Measurements from ENCODE around the gene ZIC2. TPM values are rescaled to one million over a fixed set of nuclear protein-coding genes. Genes with fewer than 3 reads are reported as not detected.

The ZIC2 gene
- total RNA-seq, 2 experiments from 2014 or later: not detected

DNA sequence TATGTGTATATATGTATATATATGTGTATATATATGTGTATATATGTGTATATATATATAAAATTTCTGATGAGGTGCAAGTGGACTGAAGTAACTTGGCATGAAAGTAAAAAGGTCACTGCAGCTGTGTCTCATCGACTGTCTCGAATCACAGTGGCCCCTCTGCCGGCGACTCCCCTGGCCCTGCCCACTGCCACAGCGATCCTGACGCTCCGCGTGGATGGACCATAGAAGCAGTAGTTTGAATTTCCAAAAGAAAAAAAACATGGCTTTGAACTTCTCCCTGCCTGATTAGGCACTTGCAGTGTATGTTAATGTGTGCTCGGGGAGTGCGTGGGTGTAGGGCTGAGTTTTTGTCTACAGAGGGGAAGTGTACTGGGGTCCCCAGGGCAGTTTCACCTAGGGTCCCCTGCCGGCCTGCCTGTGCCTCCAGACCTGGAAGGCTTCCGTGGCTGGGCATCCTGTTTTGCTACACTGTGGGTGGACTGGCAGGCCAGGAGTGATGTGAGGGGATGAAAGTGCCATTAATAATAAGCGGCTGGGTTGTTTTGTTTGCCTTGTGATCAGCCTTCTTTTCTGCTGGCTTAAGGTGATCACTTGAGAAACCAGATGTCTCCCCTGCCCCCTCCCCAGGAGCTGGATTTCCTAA is 20.8 kb upstream of the ZIC2 start:
- DNase-seq (peak; percentile 6), ATAC-seq (no peak)
- no peak overlapping the region for H3K4me3 Mint-ChIP-seq
- intact Hi-C loops (cut with DNase I, micrococcal nuclease): loop anchor here in 1 of 2 experiments (2.0 kb wide), 1 partner anchor 66 kb away; no protein-coding TSS in a partner anchor
- H3K4me1 Mint-ChIP-seq: peaks cover 27% of the 10 kb centered on the region
- no peak overlapping the region for H3K27ac Mint-ChIP-seq
- H3K36me3 Mint-ChIP-seq (ENCODE audit: low read depth): no peaks in the 10 kb centered on the region
- H3K9me3 Mint-ChIP-seq (ENCODE audit: low read depth): no peaks in the 10 kb centered on the region
- ChIA-PET CTCF (interaction anchor here (1.1 kb wide), 1 partner anchor 14 kb away, joined by 5 read pairs; no protein-coding TSS in a partner anchor), POLR2A (no interaction called here)
- peaks cover 72% of the 10 kb centered on the region for H3K27me3 Mint-ChIP-seq

DNA sequence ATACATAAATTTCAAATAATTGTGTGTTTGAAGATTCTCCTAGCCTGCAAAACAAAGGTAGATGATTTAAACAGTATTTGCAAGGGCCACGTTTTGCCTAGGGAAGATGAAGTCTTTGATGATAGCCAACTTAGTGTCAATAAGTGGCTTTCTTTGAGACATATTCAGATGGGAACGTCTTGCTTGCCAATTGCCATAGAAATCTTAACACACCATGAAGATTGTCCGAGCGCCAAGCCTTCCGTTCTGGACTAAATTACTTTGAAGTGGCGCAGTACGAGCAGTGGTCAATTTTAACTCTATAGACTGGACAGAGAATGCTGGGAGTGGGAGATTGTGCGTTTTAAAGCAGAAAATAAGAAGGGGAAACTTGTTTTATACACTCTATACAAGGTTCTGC is 19.9 kb upstream of the ZIC2 start:
- intact Hi-C loops (cut with DNase I, micrococcal nuclease): loop anchor here in 1 of 2 experiments (2.0 kb wide), 1 partner anchor 67 kb away; no protein-coding TSS in a partner anchor
- Mint-ChIP-seq H3K4me3 (no peak overlapping the region), H3K4me1 (peaks cover 22% of the 10 kb centered on the region), H3K9me3 (ENCODE audit: low read depth) (no peaks in the 10 kb centered on the region), H3K36me3 (ENCODE audit: low read depth) (no peaks in the 10 kb centered on the region), H3K27ac (no peak overlapping the region), H3K27me3 (peaks cover 73% of the 10 kb centered on the region)
- ATAC-seq (no peak), DNase-seq (no peak)
- CTCF ChIA-PET: interaction anchor here (0.6 to 0.7 kb wide), 2 partner anchors 20 to 441 kb away, joined by 3 to 4 read pairs; partner anchors contain the start of gene ZIC2
- POLR2A ChIA-PET: no interaction called here

DNA sequence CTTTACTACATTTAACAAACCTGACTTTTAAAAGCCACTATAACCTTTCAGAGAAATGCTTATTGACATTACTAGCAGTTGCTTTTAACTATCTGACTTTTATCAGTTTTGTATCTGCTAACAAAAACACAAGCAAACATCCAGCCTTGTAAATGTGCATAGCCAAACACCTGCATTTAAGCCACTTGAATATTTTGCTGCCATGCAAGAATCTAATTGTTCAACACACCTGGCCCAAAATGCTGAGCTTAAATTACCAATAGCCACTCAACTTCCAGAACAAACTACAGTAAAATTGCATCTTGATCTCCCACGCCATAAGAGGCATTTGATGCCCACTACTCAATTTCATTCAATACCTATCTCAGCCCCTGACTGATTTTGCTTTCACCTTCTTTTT is 19.3 kb upstream of the ZIC2 start:
- ATAC-seq (no peak), DNase-seq (no peak)
- Mint-ChIP-seq H3K36me3 (ENCODE audit: low read depth) (no peaks in the 10 kb centered on the region), H3K4me1 (peaks cover 16% of the 10 kb centered on the region), H3K9me3 (ENCODE audit: low read depth) (no peaks in the 10 kb centered on the region), H3K27me3 (peaks cover 70% of the 10 kb centered on the region), H3K27ac (no peak overlapping the region), H3K4me3 (no peak overlapping the region)
- POLR2A ChIA-PET: no interaction called here
- CTCF ChIA-PET: interaction anchor here (0.6 to 0.9 kb wide), 2 partner anchors 305 to 440 kb away, joined by 3 read pairs; no protein-coding TSS in a partner anchor
- intact Hi-C loops (cut with DNase I, micrococcal nuclease): no loop called here

DNA sequence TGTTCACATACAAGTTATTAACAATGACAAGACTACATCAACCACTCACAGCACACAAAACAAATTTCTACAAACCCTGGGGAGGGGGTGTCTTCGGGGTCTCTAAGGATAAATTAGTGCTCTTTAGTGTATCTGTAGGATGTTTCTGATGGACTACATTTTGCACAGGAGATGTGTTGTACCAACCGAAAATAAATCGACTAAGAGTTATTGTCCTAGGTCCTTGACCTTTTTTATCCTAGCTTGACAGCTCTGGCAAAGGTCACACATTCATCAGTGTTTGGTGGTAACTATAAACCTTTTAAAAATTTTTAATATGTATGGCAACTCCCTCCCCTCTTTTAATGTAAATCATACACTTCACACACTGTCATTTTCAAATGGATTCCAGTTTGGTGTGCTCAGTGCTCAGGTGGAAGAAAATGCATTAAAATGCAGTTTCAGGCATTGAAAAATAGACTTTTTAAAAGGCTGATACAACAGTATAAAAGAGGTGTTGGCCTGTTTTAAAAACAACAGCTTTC is 17.7 kb upstream of the ZIC2 start:
- DNase-seq (no peak), ATAC-seq (no peak)
- intact Hi-C loops (cut with DNase I, micrococcal nuclease): no loop called here
- ChIA-PET POLR2A (no interaction called here), CTCF (interaction anchor here (0.6 to 1.5 kb wide), 2 partner anchors 10 to 18 kb away, joined by 3 read pairs; partner anchors contain the start of gene ZIC2)
- Mint-ChIP-seq H3K4me3 (no peak overlapping the region), H3K4me1 (peaks cover 14% of the 10 kb centered on the region), H3K27me3 (peaks cover 63% of the 10 kb centered on the region), H3K27ac (no peak overlapping the region), H3K9me3 (ENCODE audit: low read depth) (no peaks in the 10 kb centered on the region), H3K36me3 (ENCODE audit: low read depth) (peaks cover 2% of the 10 kb centered on the region)

DNA sequence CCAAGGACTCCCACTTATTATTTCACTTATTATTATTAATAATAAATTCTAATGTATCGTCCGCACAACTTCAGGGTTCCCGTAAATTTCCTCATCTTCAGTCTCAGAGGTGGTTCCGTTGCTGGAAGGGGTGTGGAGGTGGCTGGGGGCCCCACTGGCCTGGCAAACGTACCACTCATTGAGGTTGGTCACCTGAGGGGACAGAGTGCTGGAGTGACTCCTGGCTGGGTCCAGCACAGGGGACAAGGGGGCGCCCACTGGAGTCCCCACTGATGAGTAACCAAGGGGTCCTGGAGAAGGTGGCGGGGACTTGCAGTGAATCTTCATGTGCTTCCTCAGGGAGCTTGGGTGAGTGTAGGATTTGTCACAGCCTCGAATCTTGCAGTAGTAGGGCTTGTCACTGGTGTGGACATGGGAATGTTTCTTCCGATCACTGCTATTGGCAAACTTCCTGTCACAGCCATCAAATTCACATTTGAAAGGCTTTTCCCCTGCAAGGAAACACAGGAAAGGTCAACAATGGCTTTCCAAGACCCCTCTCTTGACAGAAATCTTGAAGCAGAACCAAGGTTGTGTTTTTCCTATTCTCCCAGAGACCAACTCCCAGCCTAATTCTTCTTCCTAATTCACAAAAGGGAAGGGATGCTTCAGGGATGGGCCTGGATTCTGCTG is 16.1 kb upstream of the ZIC2 start:
- no peak for DNase-seq
- no peak overlapping the region for H3K27ac Mint-ChIP-seq
- POLR2A ChIA-PET: no interaction called here
- no peak overlapping the region for H3K4me3 Mint-ChIP-seq
- peaks cover 62% of the 10 kb centered on the region for H3K27me3 Mint-ChIP-seq
- H3K36me3 Mint-ChIP-seq (ENCODE audit: low read depth): peaks cover 7% of the 10 kb centered on the region
- ATAC-seq: no peak
- H3K4me1 Mint-ChIP-seq: peaks cover 17% of the 10 kb centered on the region
- CTCF ChIA-PET: interaction anchor here (0.7 kb wide), 1 partner anchor 44 kb away, joined by 3 read pairs; no protein-coding TSS in a partner anchor
- intact Hi-C loops (cut with DNase I, micrococcal nuclease): no loop called here
- H3K9me3 Mint-ChIP-seq (ENCODE audit: low read depth): no peaks in the 10 kb centered on the region

- intact Hi-C loops (cut with DNase I, micrococcal nuclease): no loop called here
- Mint-ChIP-seq H3K27me3 (peaks cover 55% of the 10 kb centered on the region), H3K27ac (no peak overlapping the region), H3K4me3 (no peak overlapping the region), H3K9me3 (ENCODE audit: low read depth) (no peaks in the 10 kb centered on the region), H3K36me3 (ENCODE audit: low read depth) (peaks cover 7% of the 10 kb centered on the region), H3K4me1 (peaks cover 17% of the 10 kb centered on the region)
- ChIA-PET CTCF (interaction anchor here (0.7 to 1.8 kb wide), 2 partner anchors 43 to 309 kb away, joined by 3 to 10 read pairs; no protein-coding TSS in a partner anchor), POLR2A (no interaction called here)
- no peak for ATAC-seq
- DNase-seq: no peak
Observed at GRCh38 chr13:99966064-99966805, 15.3 kb upstream of the ZIC2 start.

DNA sequence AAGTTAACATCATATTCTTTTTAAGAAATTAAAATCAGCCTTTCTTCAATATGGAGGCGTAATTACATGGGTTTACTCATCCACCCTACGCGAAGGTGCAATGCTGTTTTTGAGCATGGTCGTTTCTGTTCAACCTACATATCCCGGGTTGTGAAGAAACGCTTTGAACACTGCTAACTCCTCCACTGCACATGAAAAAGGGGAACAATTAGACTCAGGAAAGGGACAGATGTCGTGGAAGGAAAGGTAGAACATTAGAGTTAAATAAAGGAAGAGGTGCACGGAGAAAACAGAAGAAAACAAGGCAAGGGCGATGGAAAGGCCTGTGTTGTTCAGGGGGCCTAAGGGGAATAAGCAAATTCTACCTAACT is 14.1 kb upstream of the ZIC2 start:
- no peaks in the 10 kb centered on the region for H3K9me3 Mint-ChIP-seq (ENCODE audit: low read depth)
- POLR2A ChIA-PET: no interaction called here
- peaks cover 54% of the 10 kb centered on the region for H3K27me3 Mint-ChIP-seq
- intact Hi-C loops (cut with DNase I, micrococcal nuclease): loop anchor here (1.0 kb wide), 1 partner anchor 8 kb away; no protein-coding TSS in a partner anchor
- ATAC-seq (no peak), DNase-seq (no peak)
- peaks cover 7% of the 10 kb centered on the region for H3K36me3 Mint-ChIP-seq (ENCODE audit: low read depth)
- no peak overlapping the region for H3K27ac Mint-ChIP-seq
- peaks cover 17% of the 10 kb centered on the region for H3K4me1 Mint-ChIP-seq
- H3K4me3 Mint-ChIP-seq: peak overlapping the region; percentile 16
- CTCF ChIA-PET: interaction anchor here (0.6 to 1.8 kb wide), 2 partner anchors 311 to 423 kb away, joined by 3 to 10 read pairs; no protein-coding TSS in a partner anchor

DNA sequence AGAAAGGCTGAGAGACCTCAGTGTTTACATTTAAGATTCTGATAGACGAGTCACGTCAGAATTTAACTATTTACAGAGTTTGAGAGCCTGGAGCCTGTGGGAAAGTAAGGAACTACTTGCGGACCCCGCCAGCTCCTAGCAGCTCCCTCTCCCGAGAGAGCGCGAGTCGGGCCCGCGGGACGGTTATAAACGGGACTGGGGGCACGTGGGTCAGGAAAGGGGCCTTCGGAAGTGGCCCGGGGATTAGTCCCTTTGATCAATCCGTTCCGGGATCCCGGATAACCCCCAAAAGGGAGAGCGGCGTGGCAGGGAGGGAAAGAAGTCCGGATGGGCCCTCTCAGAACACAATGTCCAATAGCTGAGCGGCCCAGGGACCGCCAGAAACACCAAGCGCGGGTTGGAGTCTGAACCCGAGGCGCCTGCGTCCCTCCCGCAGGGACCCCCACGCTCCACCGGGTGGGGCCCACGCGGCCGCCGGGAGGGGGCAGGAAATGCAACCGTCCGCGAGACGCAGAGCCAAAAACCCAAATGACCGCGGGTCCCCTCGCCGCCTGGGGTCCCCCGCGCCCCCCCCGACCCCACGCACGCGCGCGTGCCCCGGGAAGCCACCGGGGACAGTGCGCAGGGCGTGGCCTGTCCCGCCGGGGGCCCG is 13.6 kb upstream of the ZIC2 start:
- Mint-ChIP-seq H3K27me3 (peaks cover 52% of the 10 kb centered on the region), H3K36me3 (ENCODE audit: low read depth) (peaks cover 7% of the 10 kb centered on the region), H3K4me1 (peaks cover 17% of the 10 kb centered on the region), H3K27ac (no peak overlapping the region), H3K4me3 (no peak overlapping the region), H3K9me3 (ENCODE audit: low read depth) (no peaks in the 10 kb centered on the region)
- DNase-seq (no peak), ATAC-seq (no peak)
- CTCF ChIA-PET: interaction anchor here (1.8 kb wide), 1 partner anchor 311 kb away, joined by 10 read pairs; no protein-coding TSS in a partner anchor
- POLR2A ChIA-PET: no interaction called here
- intact Hi-C loops (cut with DNase I, micrococcal nuclease): loop anchor here (1.0 to 2.0 kb wide), 2 partner anchors 9 to 15 kb away; no protein-coding TSS in a partner anchor

GRCh38 chr13:99968521-99969452 is 12.8 kb upstream of the ZIC2 start:
- ATAC-seq (no peak), DNase-seq (no peak)
- H3K4me1 Mint-ChIP-seq: peaks cover 17% of the 10 kb centered on the region
- intact Hi-C loops (cut with DNase I, micrococcal nuclease): loop anchor here in 1 of 2 experiments (2.0 kb wide), 1 partner anchor 14 kb away; no protein-coding TSS in a partner anchor
- H3K27me3 Mint-ChIP-seq: peaks cover 57% of the 10 kb centered on the region
- peak overlapping the region; percentile 69 for H3K4me3 Mint-ChIP-seq
- POLR2A ChIA-PET: no interaction called here
- H3K36me3 Mint-ChIP-seq (ENCODE audit: low read depth): peaks cover 7% of the 10 kb centered on the region
- CTCF ChIA-PET: no interaction called here
- peak overlapping the region; percentile 65 for H3K27ac Mint-ChIP-seq
- peaks cover 4% of the 10 kb centered on the region for H3K9me3 Mint-ChIP-seq (ENCODE audit: low read depth)

DNA sequence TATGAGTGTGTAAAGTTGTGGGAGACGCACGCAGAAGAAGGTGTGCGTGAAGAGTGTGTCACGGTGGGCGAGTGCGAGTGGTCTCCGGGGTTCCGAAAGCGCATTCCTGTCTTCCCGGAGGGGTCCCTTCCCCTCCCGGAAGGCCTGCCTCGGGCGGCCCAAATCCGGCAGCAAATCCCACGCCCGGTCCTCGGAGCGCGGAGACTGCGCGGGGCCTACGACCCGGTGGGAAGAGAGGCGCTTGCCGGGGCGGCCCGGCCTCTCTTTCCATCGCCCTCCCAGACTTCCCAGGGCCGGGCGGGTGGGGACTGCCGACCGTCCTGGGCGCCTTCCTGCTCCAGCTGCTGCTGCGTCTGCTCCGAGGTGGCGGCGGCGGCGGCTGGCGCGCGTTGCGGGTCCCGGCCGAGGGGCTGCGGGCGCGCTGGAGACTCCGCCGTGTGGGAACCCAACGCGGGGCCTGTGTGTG is 12.1 kb upstream of the ZIC2 start:
- Mint-ChIP-seq H3K4me1 (peaks cover 17% of the 10 kb centered on the region), H3K36me3 (ENCODE audit: low read depth) (peaks cover 7% of the 10 kb centered on the region), H3K27ac (peak overlapping the region; percentile 65), H3K4me3 (peak overlapping the region; percentile 72), H3K9me3 (ENCODE audit: low read depth) (peaks cover 4% of the 10 kb centered on the region), H3K27me3 (peaks cover 59% of the 10 kb centered on the region)
- POLR2A ChIA-PET: interaction anchor here (1.0 kb wide), 1 partner anchor 14 kb away, joined by 4 read pairs; no protein-coding TSS in a partner anchor
- intact Hi-C loops (cut with DNase I, micrococcal nuclease): loop anchor here in 1 of 2 experiments (2.0 kb wide), 1 partner anchor 13 kb away; no protein-coding TSS in a partner anchor
- ATAC-seq: peak; percentile 11
- DNase-seq: no peak
- CTCF ChIA-PET: interaction anchor here (0.6 to 1.2 kb wide), 3 partner anchors 12 to 1126 kb away, joined by 3 to 4 read pairs (median 3); partner anchors contain the start of gene ZIC2
